ENCODE results near the gene RPL9.
A peak's percentile ranks its signal among the peaks of the same experiment; 100 is the strongest.

The RPL9 gene

GRCh38 chr4:39451423-39452023 is 7.2 kb downstream of the RPL9 start:
- Histone ChIP-seq H3K27me3 (ENCODE audit: insufficient read depth, poor library complexity, severe bottlenecking) (no peaks in the 10 kb centered on the region), H3K27ac (replicated peaks) (no peak overlapping the region), H3K4me3 (replicated peaks; ENCODE audit: insufficient read depth, low read length) (no peak overlapping the region)
- no peak for TF ChIP-seq GABPA (IDR thresholded peaks at IDR 0.05; ENCODE audit: low read depth)
- TF ChIP-seq, protein P1, sequence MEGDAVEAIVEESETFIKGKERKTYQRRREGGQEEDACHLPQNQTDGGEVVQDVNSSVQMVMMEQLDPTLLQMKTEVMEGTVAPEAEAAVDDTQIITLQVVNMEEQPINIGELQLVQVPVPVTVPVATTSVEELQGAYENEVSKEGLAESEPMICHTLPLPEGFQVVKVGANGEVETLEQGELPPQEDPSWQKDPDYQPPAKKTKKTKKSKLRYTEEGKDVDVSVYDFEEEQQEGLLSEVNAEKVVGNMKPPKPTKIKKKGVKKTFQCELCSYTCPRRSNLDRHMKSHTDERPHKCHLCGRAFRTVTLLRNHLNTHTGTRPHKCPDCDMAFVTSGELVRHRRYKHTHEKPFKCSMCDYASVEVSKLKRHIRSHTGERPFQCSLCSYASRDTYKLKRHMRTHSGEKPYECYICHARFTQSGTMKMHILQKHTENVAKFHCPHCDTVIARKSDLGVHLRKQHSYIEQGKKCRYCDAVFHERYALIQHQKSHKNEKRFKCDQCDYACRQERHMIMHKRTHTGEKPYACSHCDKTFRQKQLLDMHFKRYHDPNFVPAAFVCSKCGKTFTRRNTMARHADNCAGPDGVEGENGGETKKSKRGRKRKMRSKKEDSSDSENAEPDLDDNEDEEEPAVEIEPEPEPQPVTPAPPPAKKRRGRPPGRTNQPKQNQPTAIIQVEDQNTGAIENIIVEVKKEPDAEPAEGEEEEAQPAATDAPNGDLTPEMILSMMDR (IDR thresholded peaks at IDR 0.05; ENCODE audit: insufficient read depth, low read length): no peak
- no peak for TF ChIP-seq REST (IDR thresholded peaks at IDR 0.05; ENCODE audit: insufficient replicate concordance, low read depth)
- no peak for TF ChIP-seq SPI1 (IDR thresholded peaks at IDR 0.05; ENCODE audit: borderline replicate concordance, low read depth)
- TF ChIP-seq POLR2AphosphoS5 (IDR thresholded peaks at IDR 0.05; ENCODE audit: low read depth): 0 out of 2 replicates have a peak, but pooled peaks have one; percentile 75
- DNase-seq (ENCODE audit: low read depth in 1 of 2, low spot score in 1 of 2): no peak

- no peak overlapping the region for H3K4me3 ChIP-seq (replicated peaks; ENCODE audit: insufficient read depth, low read length)
- no peaks in the 10 kb centered on the region for H3K27me3 ChIP-seq (ENCODE audit: insufficient read depth, poor library complexity, severe bottlenecking)
These were observed 8.1 kb downstream of the RPL9 start for GRCh38 chr4:39450618-39451017.

GRCh38 chr4:39446842-39447573 is 11.7 kb downstream of the RPL9 start:
- TF ChIP-seq POLR2AphosphoS5 (IDR thresholded peaks at IDR 0.05; ENCODE audit: low read depth): peak; percentile 29; the same call in 1 of the 2 replicates
- no peak for TF ChIP-seq SPI1 (IDR thresholded peaks at IDR 0.05; ENCODE audit: borderline replicate concordance, low read depth)
- no peak for TF ChIP-seq GABPA (IDR thresholded peaks at IDR 0.05; ENCODE audit: low read depth)
- Histone ChIP-seq H3K27ac (replicated peaks) (no peak overlapping the region), H3K4me3 (replicated peaks; ENCODE audit: insufficient read depth, low read length) (no peak overlapping the region), H3K27me3 (ENCODE audit: insufficient read depth, poor library complexity, severe bottlenecking) (no peaks in the 10 kb centered on the region)
- no peak for DNase-seq (ENCODE audit: low read depth in 1 of 2, low spot score in 1 of 2)

More at GRCh38 chr4:39450618-39451017, 8.1 kb downstream of the RPL9 start:
- no peak overlapping the region for H3K27ac ChIP-seq (replicated peaks)
- TF ChIP-seq SPI1 (IDR thresholded peaks at IDR 0.05; ENCODE audit: borderline replicate concordance, low read depth): no peak
- TF ChIP-seq REST (IDR thresholded peaks at IDR 0.05; ENCODE audit: insufficient replicate concordance, low read depth): no peak
- TF ChIP-seq GABPA (IDR thresholded peaks at IDR 0.05; ENCODE audit: low read depth): no peak
- DNase-seq (ENCODE audit: low read depth in 1 of 2, low spot score in 1 of 2): no peak

DNA sequence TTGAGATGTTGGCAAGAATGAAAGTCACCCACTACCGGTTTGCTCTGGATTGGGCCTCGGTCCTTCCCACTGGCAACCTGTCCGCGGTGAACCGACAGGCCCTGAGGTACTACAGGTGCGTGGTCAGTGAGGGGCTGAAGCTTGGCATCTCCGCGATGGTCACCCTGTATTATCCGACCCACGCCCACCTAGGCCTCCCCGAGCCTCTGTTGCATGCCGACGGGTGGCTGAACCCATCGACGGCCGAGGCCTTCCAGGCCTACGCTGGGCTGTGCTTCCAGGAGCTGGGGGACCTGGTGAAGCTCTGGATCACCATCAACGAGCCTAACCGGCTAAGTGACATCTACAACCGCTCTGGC is 12.3 kb downstream of the RPL9 start:
- H3K27ac ChIP-seq (replicated peaks): no peak overlapping the region
- H3K4me3 ChIP-seq (replicated peaks; ENCODE audit: insufficient read depth, low read length): no peak overlapping the region
- no peaks in the 10 kb centered on the region for H3K27me3 ChIP-seq (ENCODE audit: insufficient read depth, poor library complexity, severe bottlenecking)
- no peak for TF ChIP-seq REST (IDR thresholded peaks at IDR 0.05; ENCODE audit: insufficient replicate concordance, low read depth)
- TF ChIP-seq, protein P1 (IDR thresholded peaks at IDR 0.05; ENCODE audit: insufficient read depth, low read length): no peak
- TF ChIP-seq POLR2AphosphoS5 (IDR thresholded peaks at IDR 0.05; ENCODE audit: low read depth): no peak
- no peak for TF ChIP-seq GABPA (IDR thresholded peaks at IDR 0.05; ENCODE audit: low read depth)
- TF ChIP-seq SPI1 (IDR thresholded peaks at IDR 0.05; ENCODE audit: borderline replicate concordance, low read depth): no peak
- DNase-seq (ENCODE audit: low read depth in 1 of 2, low spot score in 1 of 2): no peak
